Measurements from ENCODE around the gene HK1. TPM values are rescaled to one million over a fixed set of nuclear protein-coding genes. Genes with fewer than 3 reads are reported as not detected.

The HK1 gene
- total RNA-seq, 1 donor from 2014 or later: 162 TPM

GRCh38 chr10:69409176-69409495, 130.8 kb downstream of the HK1 start:
- no peak overlapping the region for H3K27ac Mint-ChIP-seq (ENCODE audit: unreplicated experiment)
- H3K4me3 Mint-ChIP-seq (ENCODE audit: unreplicated experiment): no peak overlapping the region
- no peaks in the 10 kb centered on the region for H3K9me3 Mint-ChIP-seq (ENCODE audit: unreplicated experiment)

GRCh38 chr10:69409968-69410367, 131.7 kb downstream of the HK1 start:
- H3K27me3 Mint-ChIP-seq (ENCODE audit: unreplicated experiment): peaks cover 14% of the 10 kb centered on the region
- no peaks in the 10 kb centered on the region for H3K9me3 Mint-ChIP-seq (ENCODE audit: unreplicated experiment)
- DNase-seq (ENCODE audit: low spot score): no peak
- H3K27ac Mint-ChIP-seq (ENCODE audit: unreplicated experiment): no peak overlapping the region
- H3K4me1 Mint-ChIP-seq (ENCODE audit: unreplicated experiment): peaks cover 15% of the 10 kb centered on the region
- H3K36me3 Mint-ChIP-seq (ENCODE audit: low read depth, unreplicated experiment): no peaks in the 10 kb centered on the region
- no peak overlapping the region for H3K4me3 Mint-ChIP-seq (ENCODE audit: unreplicated experiment)
- no peak for TF ChIP-seq CTCF (IDR thresholded peaks at IDR 0.05; ENCODE audit: unreplicated experiment)

More at GRCh38 chr10:69409176-69409495, 130.8 kb downstream of the HK1 start:
- Mint-ChIP-seq H3K27me3 (ENCODE audit: unreplicated experiment) (peaks cover 14% of the 10 kb centered on the region), H3K4me1 (ENCODE audit: unreplicated experiment) (peaks cover 17% of the 10 kb centered on the region), H3K36me3 (ENCODE audit: low read depth, unreplicated experiment) (peaks cover 4% of the 10 kb centered on the region)
- no peak for TF ChIP-seq CTCF (IDR thresholded peaks at IDR 0.05; ENCODE audit: unreplicated experiment)
- DNase-seq (ENCODE audit: low spot score): no peak

- no peak overlapping the region for H3K27ac Mint-ChIP-seq (ENCODE audit: unreplicated experiment)
- H3K9me3 Mint-ChIP-seq (ENCODE audit: unreplicated experiment): no peaks in the 10 kb centered on the region
- H3K4me1 Mint-ChIP-seq (ENCODE audit: unreplicated experiment): peaks cover 15% of the 10 kb centered on the region
Measured at GRCh38 chr10:69410487-69410886, 132.2 kb downstream of the HK1 start.

GRCh38 chr10:69411476-69411875, 133.2 kb downstream of the HK1 start:
- no peak for TF ChIP-seq CTCF (IDR thresholded peaks at IDR 0.05; ENCODE audit: unreplicated experiment)
- H3K27ac Mint-ChIP-seq (ENCODE audit: unreplicated experiment): no peak overlapping the region

More at GRCh38 chr10:69410487-69410886, 132.2 kb downstream of the HK1 start:
- Mint-ChIP-seq H3K4me3 (ENCODE audit: unreplicated experiment) (no peak overlapping the region), H3K36me3 (ENCODE audit: low read depth, unreplicated experiment) (no peaks in the 10 kb centered on the region), H3K27me3 (ENCODE audit: unreplicated experiment) (peaks cover 15% of the 10 kb centered on the region)
- no peak for DNase-seq (ENCODE audit: low spot score)
- no peak for TF ChIP-seq CTCF (IDR thresholded peaks at IDR 0.05; ENCODE audit: unreplicated experiment)

GRCh38 chr10:69412232-69412790, 134.0 kb downstream of the HK1 start:
- H3K4me3 Mint-ChIP-seq (ENCODE audit: unreplicated experiment): no peak overlapping the region
- peaks cover 6% of the 10 kb centered on the region for H3K4me1 Mint-ChIP-seq (ENCODE audit: unreplicated experiment)
- DNase-seq (ENCODE audit: low spot score): no peak
- peaks cover 12% of the 10 kb centered on the region for H3K27me3 Mint-ChIP-seq (ENCODE audit: unreplicated experiment)
- H3K9me3 Mint-ChIP-seq (ENCODE audit: unreplicated experiment): no peaks in the 10 kb centered on the region
- H3K36me3 Mint-ChIP-seq (ENCODE audit: low read depth, unreplicated experiment): no peaks in the 10 kb centered on the region
- H3K27ac Mint-ChIP-seq (ENCODE audit: unreplicated experiment): no peak overlapping the region
- no peak for TF ChIP-seq CTCF (IDR thresholded peaks at IDR 0.05; ENCODE audit: unreplicated experiment)

More at GRCh38 chr10:69411476-69411875, 133.2 kb downstream of the HK1 start:
- Mint-ChIP-seq H3K9me3 (ENCODE audit: unreplicated experiment) (no peaks in the 10 kb centered on the region), H3K27me3 (ENCODE audit: unreplicated experiment) (peaks cover 15% of the 10 kb centered on the region), H3K4me3 (ENCODE audit: unreplicated experiment) (peak overlapping the region; percentile 37), H3K36me3 (ENCODE audit: low read depth, unreplicated experiment) (no peaks in the 10 kb centered on the region), H3K4me1 (ENCODE audit: unreplicated experiment) (peaks cover 13% of the 10 kb centered on the region)
- DNase-seq (ENCODE audit: low spot score): no peak

All from endothelial cell (in vitro differentiated cells).